Tibial nerve (tissue), 4 donors: Measurements from ENCODE around the gene DCTD. TPM values are rescaled to one million over a fixed set of nuclear protein-coding genes. Genes with fewer than 3 reads are reported as not detected.

Source experiments
- DNase-seq, 2 donors: peaks; one replicate each; pipeline ENCODE4 v3.0.0-alpha.2; 2019; ENCODE audit warnings: low spot score in 2 of 2
- H3K27ac ChIP-seq, 4 donors: fragments of 200-600 bp; sonication (generic) in 3 of 4; one replicate each; pipeline ENCODE4 v1.5.1; 2017 to 2019; ENCODE audit warnings: mild to moderate bottlenecking in 1 of 4
- H3K27me3 ChIP-seq, 2 donors: fragments of 200-600 bp; sonication (generic) in 1 of 2; one replicate each; pipeline versions ENCODE4 v1.5.1 to v1.6.0; 2017 to 2019
- H3K36me3 ChIP-seq, 3 donors: fragments of 200-600 bp; sonication (generic); one replicate each; pipeline ENCODE4 v1.5.1; 2018 to 2019
- H3K4me1 ChIP-seq, 4 donors: fragments of 200-600 bp; sonication (generic) in 3 of 4; one replicate each; pipeline ENCODE4 v1.5.1; 2017 to 2019
- H3K4me3 ChIP-seq, 4 donors: fragments of 200-600 bp; sonication (generic) in 3 of 4; one replicate each; pipeline ENCODE4 v1.5.1; 2017 to 2019; ENCODE audit warnings: mild to moderate bottlenecking in 1 of 4, moderate library complexity in 1 of 4
- H3K9me3 ChIP-seq, 4 donors: fragments of 200-600 bp; sonication (generic) in 3 of 4; one replicate each; pipeline ENCODE4 v1.5.1; 2017 to 2019
- EP300 ChIP-seq, 2 donors: sonication (generic); formaldehyde crosslinking; IDR thresholded peaks; one replicate each; pipeline ENCODE4 v1.6.1; 2017; ENCODE audit warnings: antibody characterized with exemption in 2 of 2, mild to moderate bottlenecking in 1 of 2
- POLR2A ChIP-seq, 2 donors: fragments of 450-650 bp; IDR thresholded peaks; one replicate each; pipeline ENCODE4 v1.6.1; 2017; ENCODE audit warnings: antibody characterized with exemption in 2 of 2, mild to moderate bottlenecking in 2 of 2, moderate library complexity in 2 of 2
- WGBS, 2 donors: methylation state at CpG; one replicate each; pipeline ENCODE4 v1.1.5; 2018; 5-methylcytosine and 5-hydroxymethylcytosine counted together
- total RNA-seq, 4 donors: library from RNA; depleted of rRNA; stranded (reverse); fragments of >200 nt; gene quantifications; one replicate each; pipeline ENCODE4 v1.1.0, GENCODE V29; 2016
- TF ChIP-seq, protein P1 (sequence below), 5 experiments: fragments of 200-600 bp in 3 of 5; fragments of 450-650 bp in 2 of 5; sonication (generic) in 3 of 5; IDR thresholded peaks; one replicate each; pipeline ENCODE4 v1.5.1; 2016 to 2019; ENCODE audit warnings: antibody characterized with exemption in 5 of 5, mild to moderate bottlenecking in 3 of 5, moderate library complexity in 2 of 5

Gene DCTD
- total RNA-seq, 4 donors from 2014 or later, result 50.4 to 76.3 (median 55.8) TPM

- no peak for TF ChIP-seq POLR2A (IDR thresholded peaks at IDR 0.05)
- no peak for DNase-seq
- H3K27ac ChIP-seq, result no peak overlapping the region
- no peaks in the 10 kb centered on the region for H3K27me3 ChIP-seq
- peaks cover 0 to 7% (median 0%) of the 10 kb centered on the region in 3 donors for H3K36me3 ChIP-seq
- H3K4me1 ChIP-seq, result no peaks in the 10 kb centered on the region
- H3K9me3 ChIP-seq, result peaks cover 0 to 62% (median 0%) of the 10 kb centered on the region in 4 donors
- no peak overlapping the region for H3K4me3 ChIP-seq
- 82 to 87% methylated on average over 13 of the region's 13 CpGs for WGBS, 2 donors
Observed at GRCh38 chr4:182855877-182856276, 61.3 kb downstream of the DCTD start.

- TF ChIP-seq POLR2A (IDR thresholded peaks at IDR 0.05) (no peak), EP300 (IDR thresholded peaks at IDR 0.05) (no peak)
- TF ChIP-seq, protein P1, sequence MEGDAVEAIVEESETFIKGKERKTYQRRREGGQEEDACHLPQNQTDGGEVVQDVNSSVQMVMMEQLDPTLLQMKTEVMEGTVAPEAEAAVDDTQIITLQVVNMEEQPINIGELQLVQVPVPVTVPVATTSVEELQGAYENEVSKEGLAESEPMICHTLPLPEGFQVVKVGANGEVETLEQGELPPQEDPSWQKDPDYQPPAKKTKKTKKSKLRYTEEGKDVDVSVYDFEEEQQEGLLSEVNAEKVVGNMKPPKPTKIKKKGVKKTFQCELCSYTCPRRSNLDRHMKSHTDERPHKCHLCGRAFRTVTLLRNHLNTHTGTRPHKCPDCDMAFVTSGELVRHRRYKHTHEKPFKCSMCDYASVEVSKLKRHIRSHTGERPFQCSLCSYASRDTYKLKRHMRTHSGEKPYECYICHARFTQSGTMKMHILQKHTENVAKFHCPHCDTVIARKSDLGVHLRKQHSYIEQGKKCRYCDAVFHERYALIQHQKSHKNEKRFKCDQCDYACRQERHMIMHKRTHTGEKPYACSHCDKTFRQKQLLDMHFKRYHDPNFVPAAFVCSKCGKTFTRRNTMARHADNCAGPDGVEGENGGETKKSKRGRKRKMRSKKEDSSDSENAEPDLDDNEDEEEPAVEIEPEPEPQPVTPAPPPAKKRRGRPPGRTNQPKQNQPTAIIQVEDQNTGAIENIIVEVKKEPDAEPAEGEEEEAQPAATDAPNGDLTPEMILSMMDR (IDR thresholded peaks at IDR 0.05), result no peak
- peaks cover 0 to 7% (median 0%) of the 10 kb centered on the region in 3 donors for H3K36me3 ChIP-seq
Observed at GRCh38 chr4:182855312-182855711, 61.9 kb downstream of the DCTD start.

GRCh38 chr4:182854466-182854865, 62.7 kb downstream of the DCTD start:
- peaks cover 0 to 51% (median 0%) of the 10 kb centered on the region in 4 donors for H3K9me3 ChIP-seq
- H3K27ac ChIP-seq, result no peak overlapping the region
- no peak overlapping the region for H3K4me3 ChIP-seq
- 85% methylated on average over 8 of the region's 8 CpGs for WGBS, 2 donors
- H3K4me1 ChIP-seq, result no peaks in the 10 kb centered on the region
- H3K27me3 ChIP-seq, result no peaks in the 10 kb centered on the region
- TF ChIP-seq, protein P1 (IDR thresholded peaks at IDR 0.05), result no peak
- TF ChIP-seq EP300 (IDR thresholded peaks at IDR 0.05) (no peak), POLR2A (IDR thresholded peaks at IDR 0.05) (no peak)
- peaks cover 0 to 7% (median 0%) of the 10 kb centered on the region in 3 donors for H3K36me3 ChIP-seq
- DNase-seq, result no peak

More at GRCh38 chr4:182855312-182855711, 61.9 kb downstream of the DCTD start:
- DNase-seq, result no peak
- 82 to 89% methylated on average over 12 of the region's 12 CpGs for WGBS, 2 donors
- no peaks in the 10 kb centered on the region for H3K4me1 ChIP-seq
- no peak overlapping the region for H3K27ac ChIP-seq
- H3K4me3 ChIP-seq, result no peak overlapping the region
- peaks cover 0 to 60% (median 0%) of the 10 kb centered on the region in 4 donors for H3K9me3 ChIP-seq
- no peaks in the 10 kb centered on the region for H3K27me3 ChIP-seq

DNA sequence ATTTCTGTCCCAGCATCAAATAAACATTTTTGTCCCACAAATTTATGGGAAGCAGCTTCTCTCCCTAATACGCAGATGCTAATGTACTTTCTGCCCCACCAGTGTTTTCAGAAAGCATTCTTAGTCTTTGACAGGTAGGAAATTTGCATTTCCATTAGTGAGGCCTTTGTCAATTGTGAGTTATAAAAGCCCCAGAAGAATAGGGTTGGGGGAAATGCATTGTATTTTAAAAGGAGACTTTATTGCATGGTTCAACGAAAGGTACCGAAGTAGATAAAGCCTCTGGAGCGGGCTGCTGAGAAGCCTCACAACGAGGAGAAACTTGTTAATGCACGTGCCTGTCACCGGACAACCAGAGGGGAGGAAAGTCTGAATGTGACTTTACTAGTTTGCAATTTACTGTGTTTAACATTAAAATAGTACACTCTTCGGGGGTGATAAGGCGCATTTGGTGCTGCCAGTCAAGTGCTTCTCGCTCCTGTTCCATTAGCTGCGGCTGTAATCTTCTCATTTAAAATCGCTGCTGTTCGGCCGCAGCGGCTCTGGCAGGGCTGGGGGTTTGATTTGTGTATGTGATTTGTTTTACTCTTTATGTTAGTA, 63.4 kb downstream of the DCTD start:
- TF ChIP-seq EP300 (IDR thresholded peaks at IDR 0.05), result no peak
- TF ChIP-seq POLR2A (IDR thresholded peaks at IDR 0.05), result no peak
- TF ChIP-seq, protein P1 (IDR thresholded peaks at IDR 0.05), result no peak
- Histone ChIP-seq H3K36me3 (peaks cover 0 to 7% (median 0%) of the 10 kb centered on the region in 3 donors), H3K9me3 (peaks cover 0 to 51% (median 0%) of the 10 kb centered on the region in 4 donors), H3K4me3 (no peak overlapping the region), H3K4me1 (no peaks in the 10 kb centered on the region), H3K27me3 (no peaks in the 10 kb centered on the region), H3K27ac (no peak overlapping the region)
- DNase-seq, result no peak
- 93 to 94% methylated on average over 15 of the region's 15 CpGs for WGBS, 2 donors

GRCh38 chr4:182848685-182849084, 68.5 kb downstream of the DCTD start:
- 93 to 94% methylated on average over 6 of the region's 6 CpGs for WGBS, 2 donors

More at GRCh38 chr4:182848685-182849084, 68.5 kb downstream of the DCTD start:
- Histone ChIP-seq H3K9me3 (peaks cover 0 to 18% (median 0%) of the 10 kb centered on the region in 4 donors), H3K4me3 (no peak overlapping the region), H3K27me3 (no peaks in the 10 kb centered on the region), H3K36me3 (peaks cover 0 to 2% (median 0%) of the 10 kb centered on the region in 3 donors), H3K4me1 (no peaks in the 10 kb centered on the region), H3K27ac (no peak overlapping the region)
- TF ChIP-seq, protein P1 (IDR thresholded peaks at IDR 0.05), result no peak
- TF ChIP-seq EP300 (IDR thresholded peaks at IDR 0.05) (no peak), POLR2A (IDR thresholded peaks at IDR 0.05) (no peak)
- DNase-seq, result no peak
